Measurements from ENCODE around the gene KIAA0040.

The KIAA0040 gene

DNA sequence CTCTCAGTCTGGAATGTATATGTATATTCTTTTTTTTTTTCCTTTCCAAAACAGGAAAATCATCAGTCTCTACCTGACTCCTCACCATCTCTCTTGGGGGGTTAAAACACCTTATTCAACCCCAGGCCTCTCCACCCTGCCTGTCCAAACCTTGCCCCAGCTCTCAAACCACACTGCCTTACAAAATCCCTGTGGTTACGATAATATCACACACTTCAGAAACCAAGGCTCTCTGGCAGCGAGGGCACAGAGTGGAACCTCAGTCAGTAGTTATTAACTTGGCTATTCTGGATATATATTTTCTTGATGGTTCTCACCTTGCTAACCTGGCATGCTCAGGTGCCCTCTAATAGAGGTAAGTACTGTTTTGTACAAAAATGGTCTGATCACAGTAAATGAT, 24.7 kb downstream of the KIAA0040 start:
- Mint-ChIP-seq H3K36me3 (peaks cover 4% of the 10 kb centered on the region), H3K27me3 (no peaks in the 10 kb centered on the region), H3K27ac (no peak overlapping the region), H3K4me1 (peaks cover 43% of the 10 kb centered on the region), H3K9me3 (no peaks in the 10 kb centered on the region), H3K4me3 (no peak overlapping the region)

- Mint-ChIP-seq H3K27ac (peak overlapping the region; percentile 79), H3K36me3 (peaks cover 1% of the 10 kb centered on the region), H3K4me1 (peaks cover 39% of the 10 kb centered on the region), H3K4me3 (no peak overlapping the region), H3K9me3 (no peaks in the 10 kb centered on the region), H3K27me3 (no peaks in the 10 kb centered on the region)
Measured at GRCh38 chr1:175166746-175167145, 25.8 kb downstream of the KIAA0040 start.

GRCh38 chr1:175164751-175165150, 27.8 kb downstream of the KIAA0040 start:
- H3K4me3 Mint-ChIP-seq, result no peak overlapping the region

GRCh38 chr1:175163702-175164101, 28.9 kb downstream of the KIAA0040 start:
- Mint-ChIP-seq H3K9me3 (no peaks in the 10 kb centered on the region), H3K4me3 (no peak overlapping the region), H3K36me3 (peaks cover 4% of the 10 kb centered on the region), H3K27me3 (no peaks in the 10 kb centered on the region), H3K4me1 (peaks cover 8% of the 10 kb centered on the region), H3K27ac (peak overlapping the region; percentile 6)

More at GRCh38 chr1:175164751-175165150, 27.8 kb downstream of the KIAA0040 start:
- Mint-ChIP-seq H3K27ac (no peak overlapping the region), H3K9me3 (no peaks in the 10 kb centered on the region), H3K4me1 (peaks cover 19% of the 10 kb centered on the region), H3K27me3 (no peaks in the 10 kb centered on the region), H3K36me3 (peaks cover 3% of the 10 kb centered on the region)

DNA sequence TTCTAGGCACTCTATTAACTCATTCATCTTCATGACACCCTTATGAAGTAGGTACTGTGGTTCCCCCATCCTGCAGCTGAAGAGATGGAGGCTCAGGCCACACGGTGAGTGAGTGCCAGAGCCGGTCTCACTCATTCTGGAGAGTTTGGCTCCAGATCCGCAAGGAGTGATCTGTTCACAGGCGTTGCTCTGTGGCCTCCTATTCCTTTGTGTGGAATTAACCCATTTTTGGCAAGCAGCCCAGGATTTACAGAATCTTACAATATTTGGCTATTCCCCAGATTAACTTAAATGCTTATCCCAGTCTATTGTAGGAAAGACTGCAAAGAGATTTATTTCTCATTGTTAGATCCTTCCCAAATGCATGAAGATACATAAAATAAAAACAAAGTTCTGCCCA, 29.6 kb downstream of the KIAA0040 start:
- H3K4me1 Mint-ChIP-seq, result peaks cover 2% of the 10 kb centered on the region
- H3K27ac Mint-ChIP-seq, result no peak overlapping the region
- peaks cover 5% of the 10 kb centered on the region for H3K36me3 Mint-ChIP-seq
- no peaks in the 10 kb centered on the region for H3K27me3 Mint-ChIP-seq
- no peaks in the 10 kb centered on the region for H3K9me3 Mint-ChIP-seq
- H3K4me3 Mint-ChIP-seq, result no peak overlapping the region

GRCh38 chr1:175158170-175158591, 34.4 kb downstream of the KIAA0040 start:
- Mint-ChIP-seq H3K9me3 (no peaks in the 10 kb centered on the region), H3K4me1 (peaks cover 12% of the 10 kb centered on the region), H3K27me3 (peaks cover 7% of the 10 kb centered on the region), H3K36me3 (peaks cover 4% of the 10 kb centered on the region), H3K4me3 (no peak overlapping the region), H3K27ac (no peak overlapping the region)

- peaks cover 4% of the 10 kb centered on the region for H3K36me3 Mint-ChIP-seq
- H3K9me3 Mint-ChIP-seq, result no peaks in the 10 kb centered on the region
- H3K4me3 Mint-ChIP-seq, result no peak overlapping the region
- H3K27ac Mint-ChIP-seq, result no peak overlapping the region
- peaks cover 13% of the 10 kb centered on the region for H3K4me1 Mint-ChIP-seq
- peaks cover 12% of the 10 kb centered on the region for H3K27me3 Mint-ChIP-seq
Measured at GRCh38 chr1:175157200-175157599, 35.4 kb downstream of the KIAA0040 start.

DNA sequence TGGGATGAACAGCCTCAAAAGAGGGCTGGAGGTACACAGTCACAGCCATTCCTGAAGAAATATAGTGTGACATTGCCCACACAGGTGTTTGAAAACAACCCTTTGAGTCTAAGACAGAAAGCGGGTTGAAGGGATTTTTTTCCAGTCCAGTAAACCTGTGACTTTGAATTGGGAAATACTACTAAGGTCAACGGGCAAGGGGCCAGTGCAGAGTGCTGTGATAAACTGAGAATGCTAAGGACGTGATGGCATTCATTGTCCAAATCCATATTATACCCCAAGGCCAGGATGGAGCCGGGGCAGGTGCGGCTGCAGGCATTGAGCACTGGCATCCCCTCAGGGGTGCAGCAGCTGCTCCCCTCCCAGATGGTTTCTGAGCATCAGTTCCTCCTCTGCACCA, 36.6 kb downstream of the KIAA0040 start:
- H3K4me1 Mint-ChIP-seq, result peaks cover 21% of the 10 kb centered on the region
- peaks cover 4% of the 10 kb centered on the region for H3K36me3 Mint-ChIP-seq
- H3K27ac Mint-ChIP-seq, result no peak overlapping the region

GRCh38 chr1:175155473-175155856, 37.1 kb downstream of the KIAA0040 start:
- no peak overlapping the region for H3K4me3 Mint-ChIP-seq
- H3K27ac Mint-ChIP-seq, result no peak overlapping the region
- H3K36me3 Mint-ChIP-seq, result peaks cover 4% of the 10 kb centered on the region
- peaks cover 25% of the 10 kb centered on the region for H3K27me3 Mint-ChIP-seq
- H3K9me3 Mint-ChIP-seq, result no peaks in the 10 kb centered on the region
- H3K4me1 Mint-ChIP-seq, result peaks cover 21% of the 10 kb centered on the region

More for the DNA sequence above, 36.6 kb downstream of the KIAA0040 start:
- no peak overlapping the region for H3K4me3 Mint-ChIP-seq
- no peaks in the 10 kb centered on the region for H3K9me3 Mint-ChIP-seq
- H3K27me3 Mint-ChIP-seq, result peaks cover 20% of the 10 kb centered on the region

GRCh38 chr1:175154629-175155472, 37.7 kb downstream of the KIAA0040 start:
- Mint-ChIP-seq H3K4me1 (peaks cover 21% of the 10 kb centered on the region), H3K36me3 (peaks cover 3% of the 10 kb centered on the region), H3K27me3 (peaks cover 28% of the 10 kb centered on the region), H3K4me3 (no peak overlapping the region), H3K9me3 (no peaks in the 10 kb centered on the region), H3K27ac (no peak overlapping the region)

DNA sequence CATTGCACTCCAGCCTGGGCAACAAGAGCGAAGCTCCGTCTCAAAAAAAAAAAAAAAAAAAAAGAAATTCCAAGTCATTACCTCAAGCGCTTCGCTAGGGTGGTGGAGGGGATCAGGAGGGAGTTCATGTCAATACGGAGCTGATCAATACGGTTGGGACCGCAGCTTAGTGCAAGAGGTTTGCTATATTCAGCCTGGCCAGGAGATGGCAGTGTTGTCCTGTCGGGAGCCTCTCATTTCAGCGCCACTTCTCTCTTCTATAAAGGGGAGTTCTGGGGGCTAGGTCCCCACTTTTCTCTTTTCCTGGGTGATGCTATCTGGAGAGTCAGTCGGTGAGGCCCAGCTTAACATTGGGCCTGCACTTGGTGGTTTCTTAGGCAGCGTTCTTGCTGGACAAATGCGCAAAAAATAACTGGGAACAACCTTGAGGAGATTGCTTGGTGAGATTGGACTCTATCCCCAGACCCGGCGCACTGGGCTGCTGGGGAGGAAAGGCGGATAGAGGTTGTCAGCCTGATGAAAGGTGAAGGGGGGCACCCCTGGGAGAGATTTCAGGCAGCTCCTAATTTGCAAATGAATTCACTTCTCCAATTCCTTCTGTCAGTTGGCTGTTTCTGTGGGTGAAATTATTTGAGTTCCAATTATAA, 40.4 kb downstream of the KIAA0040 start:
- Mint-ChIP-seq H3K36me3 (no peaks in the 10 kb centered on the region), H3K9me3 (no peaks in the 10 kb centered on the region), H3K4me1 (peaks cover 21% of the 10 kb centered on the region), H3K4me3 (no peak overlapping the region), H3K27me3 (peaks cover 31% of the 10 kb centered on the region), H3K27ac (no peak overlapping the region)

GRCh38 chr1:175150596-175151319, 41.8 kb downstream of the KIAA0040 start:
- Mint-ChIP-seq H3K27ac (no peak overlapping the region), H3K36me3 (no peaks in the 10 kb centered on the region), H3K9me3 (no peaks in the 10 kb centered on the region), H3K4me1 (peaks cover 20% of the 10 kb centered on the region), H3K27me3 (peaks cover 32% of the 10 kb centered on the region), H3K4me3 (no peak overlapping the region)

- Mint-ChIP-seq H3K27ac (no peak overlapping the region), H3K9me3 (no peaks in the 10 kb centered on the region), H3K27me3 (peaks cover 25% of the 10 kb centered on the region), H3K4me1 (peaks cover 8% of the 10 kb centered on the region), H3K36me3 (no peaks in the 10 kb centered on the region), H3K4me3 (no peak overlapping the region)
Measured at GRCh38 chr1:175148068-175148467, 44.5 kb downstream of the KIAA0040 start.

GRCh38 chr1:175147569-175147968, 45.0 kb downstream of the KIAA0040 start:
- Mint-ChIP-seq H3K4me1 (peaks cover 8% of the 10 kb centered on the region), H3K27ac (no peak overlapping the region), H3K27me3 (peaks cover 23% of the 10 kb centered on the region), H3K9me3 (no peaks in the 10 kb centered on the region), H3K4me3 (no peak overlapping the region), H3K36me3 (no peaks in the 10 kb centered on the region)

GRCh38 chr1:175146529-175147213, 45.9 kb downstream of the KIAA0040 start:
- H3K4me3 Mint-ChIP-seq, result no peak overlapping the region
- H3K4me1 Mint-ChIP-seq, result peaks cover 11% of the 10 kb centered on the region
- H3K9me3 Mint-ChIP-seq, result no peaks in the 10 kb centered on the region
- peaks cover 18% of the 10 kb centered on the region for H3K27me3 Mint-ChIP-seq
- H3K36me3 Mint-ChIP-seq, result no peaks in the 10 kb centered on the region
- no peak overlapping the region for H3K27ac Mint-ChIP-seq
